ENCODE results near the gene INTS15.
"Not testable (repeated sequence)": the region's sequence is repeated elsewhere in the genome, so short reads cannot be mapped to it uniquely, and the experiment has no call there.

GRCh38 chr7:6585746-6586432, 3.9 kb upstream of the INTS15 start:
- TF ChIP-seq, protein P1, sequence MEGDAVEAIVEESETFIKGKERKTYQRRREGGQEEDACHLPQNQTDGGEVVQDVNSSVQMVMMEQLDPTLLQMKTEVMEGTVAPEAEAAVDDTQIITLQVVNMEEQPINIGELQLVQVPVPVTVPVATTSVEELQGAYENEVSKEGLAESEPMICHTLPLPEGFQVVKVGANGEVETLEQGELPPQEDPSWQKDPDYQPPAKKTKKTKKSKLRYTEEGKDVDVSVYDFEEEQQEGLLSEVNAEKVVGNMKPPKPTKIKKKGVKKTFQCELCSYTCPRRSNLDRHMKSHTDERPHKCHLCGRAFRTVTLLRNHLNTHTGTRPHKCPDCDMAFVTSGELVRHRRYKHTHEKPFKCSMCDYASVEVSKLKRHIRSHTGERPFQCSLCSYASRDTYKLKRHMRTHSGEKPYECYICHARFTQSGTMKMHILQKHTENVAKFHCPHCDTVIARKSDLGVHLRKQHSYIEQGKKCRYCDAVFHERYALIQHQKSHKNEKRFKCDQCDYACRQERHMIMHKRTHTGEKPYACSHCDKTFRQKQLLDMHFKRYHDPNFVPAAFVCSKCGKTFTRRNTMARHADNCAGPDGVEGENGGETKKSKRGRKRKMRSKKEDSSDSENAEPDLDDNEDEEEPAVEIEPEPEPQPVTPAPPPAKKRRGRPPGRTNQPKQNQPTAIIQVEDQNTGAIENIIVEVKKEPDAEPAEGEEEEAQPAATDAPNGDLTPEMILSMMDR (conservative IDR thresholded peaks at IDR 0.05; ENCODE audit: low read depth in 2 of 2): not testable (repeated sequence)
- TF ChIP-seq POLR2AphosphoS5 (IDR thresholded peaks at IDR 0.05; ENCODE audit: low read depth); REST (IDR thresholded peaks at IDR 0.05; ENCODE audit: unreplicated experiment): not testable (repeated sequence)

All from GM23338 (cell line).